ENCODE data around the gene LYRM2. TPM values are rescaled to one million over a fixed set of nuclear protein-coding genes. Genes with fewer than 3 reads are reported as not detected.

Gene LYRM2
- total and polyA plus RNA-seq, 2 of the 8 experiments (the other 6 are each of a cell fraction or from before 2014, with no cell fraction given): 7.3 to 25.7 TPM

DNA sequence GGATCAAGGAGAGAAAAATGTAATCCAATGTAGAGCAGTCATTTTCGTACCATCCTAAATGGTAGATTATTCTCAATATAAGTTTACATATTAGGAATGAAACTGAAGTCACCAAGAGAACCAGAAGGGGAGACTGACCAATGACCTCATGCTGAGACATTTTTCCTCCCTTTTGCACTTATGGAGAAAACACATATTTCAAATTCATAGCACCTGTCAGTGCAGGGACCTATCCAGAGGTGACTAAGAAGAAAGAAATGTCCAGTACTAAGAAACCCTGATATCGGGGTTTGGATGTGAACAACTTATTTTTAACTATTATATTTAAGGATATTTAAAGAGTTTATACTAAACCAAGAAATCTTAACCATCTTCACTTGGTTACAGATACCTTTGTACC is 16.6 kb upstream of the LYRM2 start:
- no peak overlapping the region for H3K23ac ChIP-seq (ENCODE audit: insufficient read length)
- no peaks in the 10 kb centered on the region for H3K4me1 ChIP-seq (replicated peaks in 1 of 4; ENCODE audit: control insufficient read depth in 3 of 4, insufficient read depth in 4 of 4, low read length in 3 of 4)
- no peak overlapping the region for H2BK120ac ChIP-seq (replicated peaks; ENCODE audit: low read depth, low read length)
- H2AK5ac ChIP-seq (ENCODE audit: low read depth, low read length): no peak overlapping the region
- no peak overlapping the region for H2BK12ac ChIP-seq (ENCODE audit: low read depth, low read length)
- no peaks in the 10 kb centered on the region for H3K79me2 ChIP-seq (ENCODE audit: control insufficient read depth in 1 of 2, insufficient read depth in 2 of 2, low read length in 2 of 2)
- POLR2A ChIA-PET (ENCODE audit: partially characterized antibody): no interaction called here
- no peak overlapping the region for H4K8ac ChIP-seq (ENCODE audit: extremely low read depth, insufficient read depth, low read length)
- CTCF ChIA-PET (ENCODE audit: partially characterized antibody): interaction anchor here (0.7 to 0.8 kb wide), 2 partner anchors 17 to 50 kb away, joined by 4 to 8 read pairs; no protein-coding TSS in a partner anchor
- no peak overlapping the region for H2BK15ac ChIP-seq (ENCODE audit: low read length)
- no peaks in the 10 kb centered on the region for H3K9me3 ChIP-seq (ENCODE audit: insufficient read depth in 2 of 2, low read depth in 1 of 2, low read length in 1 of 2)
- no peak overlapping the region for H3K4me3 ChIP-seq (ENCODE audit: extremely low read depth in 1 of 4, insufficient read depth in 2 of 4, low read depth in 3 of 4, low read length in 4 of 4)
- H4K5ac ChIP-seq (ENCODE audit: insufficient read length, low read depth, low read length): no peak overlapping the region
- H3K27me3 ChIP-seq (replicated peaks in 1 of 4; ENCODE audit: control insufficient read depth in 3 of 4, extremely low read depth in 1 of 4, insufficient read depth in 3 of 4, low read length in 3 of 4): no peaks in the 10 kb centered on the region
- no peak overlapping the region for H3K4ac ChIP-seq (replicated peaks; ENCODE audit: insufficient read length, low read depth, low read length)
- DNase-seq (ENCODE audit: low read depth in 1 of 2, low spot score in 2 of 2): no peak
- no peak overlapping the region for H3K18ac ChIP-seq (ENCODE audit: extremely low read depth, low read length)
- H3K4me2 ChIP-seq (ENCODE audit: insufficient read depth in 1 of 2, low read depth in 2 of 2, low read length in 2 of 2): no peak overlapping the region
- no peak overlapping the region for H3K56ac ChIP-seq (replicated peaks; ENCODE audit: insufficient read length, low read depth, low read length)
- no peaks in the 10 kb centered on the region for H3K79me1 ChIP-seq (ENCODE audit: low read depth, low read length)
- WGBS, 2 experiments (ENCODE audit: extremely low coverage in 1 of 2, insufficient coverage in 1 of 2, insufficient read length in 1 of 2, insufficient replicate concordance in 2 of 2, low coverage in 1 of 2, low lambda C conversion rate in 2 of 2, missing lambda C conversion rate in 1 of 2): 92% methylated on average over 2 of the region's 2 CpGs; no CpG with 5 or more reads in 1 of the 2 experiments
- H2BK5ac ChIP-seq (ENCODE audit: low read depth, low read length): no peak overlapping the region
- H4K20me1 ChIP-seq (replicated peaks in 1 of 2; ENCODE audit: control insufficient read depth in 1 of 2, insufficient read depth in 2 of 2, low read length in 2 of 2): no peaks in the 10 kb centered on the region
- FAIRE-seq: no peak
- H3K23me2 ChIP-seq (ENCODE audit: low read depth, low read length): no peaks in the 10 kb centered on the region
- H4K91ac ChIP-seq (replicated peaks; ENCODE audit: insufficient read length, low read length): no peak overlapping the region
- H3K27ac ChIP-seq (ENCODE audit: low read depth, low read length): no peak overlapping the region
- no peak overlapping the region for H3K14ac ChIP-seq (ENCODE audit: insufficient read length)
- peaks cover 37 to 89% (median 84%) of the 10 kb centered on the region in 4 experiments for H3K36me3 ChIP-seq (ENCODE audit: control insufficient read depth in 2 of 4, insufficient read depth in 4 of 4, low read length in 3 of 4)
- H2BK20ac ChIP-seq (ENCODE audit: low read length): no peak overlapping the region
- no peak overlapping the region for H2AFZ ChIP-seq (ENCODE audit: low read length)
- H3K9ac ChIP-seq (replicated peaks in 1 of 4; ENCODE audit: extremely low read depth in 1 of 4, low read depth in 3 of 4, low read length in 3 of 4): no peak overlapping the region
